Stimulated activated effector memory CD8-positive, alpha-beta T cell treated with anti-CD3 and anti-CD28 coated beads, Interleukin-12 subunit alpha, Interleukin-12 subunit beta, amount 100 ng/mL, for 72 hours (primary cell): Measurements from ENCODE around the gene CUL9.

ENCODE experiments used
- ATAC-seq: fragments of 150-1000 bp; cut with Tn5 transposase; 2 replicates; pipeline ENCODE4 v1.10.0; 2021
- DNase-seq, 2 donors: peaks; one replicate each; pipeline ENCODE4 v3.0.0; 2021 to 2022; ENCODE audit warnings: low spot score in 2 of 2
- H3K27ac Mint-ChIP-seq: one replicate; pipeline ENCODE4 v1.8.0; 2022; ENCODE audit warnings: mild to moderate bottlenecking, mixed read lengths
- H3K36me3 Mint-ChIP-seq: one replicate; pipeline ENCODE4 v1.8.0; 2022; ENCODE audit warnings: mild to moderate bottlenecking, mixed read lengths
- H3K4me1 Mint-ChIP-seq: one replicate; pipeline ENCODE4 v1.8.0; 2022; ENCODE audit warnings: mixed read lengths
- H3K4me3 Mint-ChIP-seq: one replicate; pipeline ENCODE4 v1.8.0; 2022; ENCODE audit warnings: mild to moderate bottlenecking, mixed read lengths
- H3K9me3 Mint-ChIP-seq: one replicate; pipeline ENCODE4 v1.8.0; 2022; ENCODE audit warnings: mixed read lengths

Gene CUL9

GRCh38 chr6:43163899-43164298 is 18.1 kb upstream of the CUL9 start:
- DNase-seq (no peak), ATAC-seq (no peak)
- H3K27ac Mint-ChIP-seq, result no peak overlapping the region
- no peak overlapping the region for H3K4me3 Mint-ChIP-seq
- H3K9me3 Mint-ChIP-seq, result no peaks in the 10 kb centered on the region
- H3K4me1 Mint-ChIP-seq, result no peaks in the 10 kb centered on the region
- no peaks in the 10 kb centered on the region for H3K36me3 Mint-ChIP-seq

GRCh38 chr6:43170417-43170930 is 11.5 kb upstream of the CUL9 start:
- ATAC-seq (no peak), DNase-seq (no peak)
- Mint-ChIP-seq H3K4me1 (peaks cover 45% of the 10 kb centered on the region), H3K36me3 (peaks cover 35% of the 10 kb centered on the region), H3K9me3 (no peaks in the 10 kb centered on the region), H3K4me3 (peak overlapping the region; percentile 89), H3K27ac (peak overlapping the region; percentile 95)

- Mint-ChIP-seq H3K9me3 (no peaks in the 10 kb centered on the region), H3K27ac (peak within 1 kb of the TSS; percentile 95), H3K4me3 (peak within 1 kb of the TSS; percentile 89), H3K36me3 (peaks cover 41% of the 10 kb centered on the region), H3K4me1 (peaks cover 51% of the 10 kb centered on the region)
- DNase-seq (peak; percentile 96 to 100), ATAC-seq (peak; percentile 78)
These were observed 10.9 kb upstream of the CUL9 start, which contains the start of gene SRF for GRCh38 chr6:43170931-43171706. Gene SRF, plus strand, starts transcription at chr6:43171269. Its CDS starts 388 bp downstream, at chr6:43171657.

- Mint-ChIP-seq H3K4me3 (peak overlapping the region; percentile 89), H3K9me3 (no peaks in the 10 kb centered on the region), H3K27ac (peak overlapping the region; percentile 95), H3K36me3 (peaks cover 47% of the 10 kb centered on the region), H3K4me1 (peaks cover 54% of the 10 kb centered on the region)
- DNase-seq (peak; percentile 33 to 74), ATAC-seq (no peak)
These were observed 10.3 kb upstream of the CUL9 start for GRCh38 chr6:43171707-43172103.

- H3K4me3 Mint-ChIP-seq, result peak overlapping the region; percentile 89
- ATAC-seq, result no peak
- H3K9me3 Mint-ChIP-seq, result no peaks in the 10 kb centered on the region
- DNase-seq, result peak in 1 of 2 donors; percentile 80
- peak overlapping the region; percentile 95 for H3K27ac Mint-ChIP-seq
- H3K4me1 Mint-ChIP-seq, result peaks cover 54% of the 10 kb centered on the region
- H3K36me3 Mint-ChIP-seq, result peaks cover 53% of the 10 kb centered on the region
These were observed 9.6 kb upstream of the CUL9 start for GRCh38 chr6:43172104-43173007.

GRCh38 chr6:43173591-43174262 is 8.3 kb upstream of the CUL9 start:
- Mint-ChIP-seq H3K4me1 (peaks cover 54% of the 10 kb centered on the region), H3K9me3 (no peaks in the 10 kb centered on the region), H3K36me3 (peaks cover 67% of the 10 kb centered on the region), H3K4me3 (peak overlapping the region; percentile 89), H3K27ac (peak overlapping the region; percentile 93)
- DNase-seq, result peak in 1 of 2 donors; percentile 21
- ATAC-seq, result no peak

- DNase-seq (peak; percentile 86 to 98), ATAC-seq (peak; percentile 86)
- Mint-ChIP-seq H3K36me3 (peaks cover 75% of the 10 kb centered on the region), H3K4me3 (peak overlapping the region; percentile 89), H3K9me3 (no peaks in the 10 kb centered on the region), H3K27ac (peak overlapping the region; percentile 93), H3K4me1 (peaks cover 54% of the 10 kb centered on the region)
These were observed 7.5 kb upstream of the CUL9 start for GRCh38 chr6:43174263-43175112.

GRCh38 chr6:43175676-43176422 is 6.1 kb upstream of the CUL9 start:
- no peak for ATAC-seq
- no peak for DNase-seq
- peak overlapping the region; percentile 93 for H3K27ac Mint-ChIP-seq
- H3K9me3 Mint-ChIP-seq, result no peaks in the 10 kb centered on the region
- peaks cover 48% of the 10 kb centered on the region for H3K4me1 Mint-ChIP-seq
- H3K4me3 Mint-ChIP-seq, result peak overlapping the region; percentile 89
- peaks cover 82% of the 10 kb centered on the region for H3K36me3 Mint-ChIP-seq

GRCh38 chr6:43176423-43176786 is 5.6 kb upstream of the CUL9 start:
- peak overlapping the region; percentile 93 for H3K27ac Mint-ChIP-seq
- DNase-seq (no peak), ATAC-seq (no peak)
- no peaks in the 10 kb centered on the region for H3K9me3 Mint-ChIP-seq
- peaks cover 82% of the 10 kb centered on the region for H3K36me3 Mint-ChIP-seq
- H3K4me1 Mint-ChIP-seq, result peaks cover 51% of the 10 kb centered on the region
- no peak overlapping the region for H3K4me3 Mint-ChIP-seq

GRCh38 chr6:43178150-43178549 is 3.8 kb upstream of the CUL9 start:
- DNase-seq, result no peak
- H3K9me3 Mint-ChIP-seq, result no peaks in the 10 kb centered on the region
- H3K27ac Mint-ChIP-seq, result no peak overlapping the region
- peaks cover 80% of the 10 kb centered on the region for H3K36me3 Mint-ChIP-seq
- H3K4me3 Mint-ChIP-seq, result no peak overlapping the region
- H3K4me1 Mint-ChIP-seq, result peaks cover 54% of the 10 kb centered on the region
- ATAC-seq, result no peak

GRCh38 chr6:43178951-43179830 is 2.8 kb upstream of the CUL9 start:
- H3K9me3 Mint-ChIP-seq, result no peaks in the 10 kb centered on the region
- peaks cover 74% of the 10 kb centered on the region for H3K36me3 Mint-ChIP-seq
- H3K27ac Mint-ChIP-seq, result no peak overlapping the region

GRCh38 chr6:43180058-43180457 is 1.9 kb upstream of the CUL9 start:
- H3K4me1 Mint-ChIP-seq, result peaks cover 54% of the 10 kb centered on the region
- no peak overlapping the region for H3K27ac Mint-ChIP-seq
- ATAC-seq, result no peak
- H3K9me3 Mint-ChIP-seq, result no peaks in the 10 kb centered on the region
- peaks cover 74% of the 10 kb centered on the region for H3K36me3 Mint-ChIP-seq
- no peak for DNase-seq
- H3K4me3 Mint-ChIP-seq, result no peak overlapping the region

More at GRCh38 chr6:43178951-43179830, 2.8 kb upstream of the CUL9 start:
- Mint-ChIP-seq H3K4me3 (no peak overlapping the region), H3K4me1 (peaks cover 54% of the 10 kb centered on the region)
- DNase-seq, result no peak
- no peak for ATAC-seq

- no peaks in the 10 kb centered on the region for H3K9me3 Mint-ChIP-seq
- H3K36me3 Mint-ChIP-seq, result peaks cover 71% of the 10 kb centered on the region
- ATAC-seq (no peak), DNase-seq (no peak)
- peak overlapping the region; percentile 85 for H3K27ac Mint-ChIP-seq
- peaks cover 49% of the 10 kb centered on the region for H3K4me1 Mint-ChIP-seq
- H3K4me3 Mint-ChIP-seq, result peak overlapping the region; percentile 83
These were observed 1.0 kb upstream of the CUL9 start for GRCh38 chr6:43180985-43181384.
